ENCODE results near the gene UCK1.

The UCK1 gene

DNA sequence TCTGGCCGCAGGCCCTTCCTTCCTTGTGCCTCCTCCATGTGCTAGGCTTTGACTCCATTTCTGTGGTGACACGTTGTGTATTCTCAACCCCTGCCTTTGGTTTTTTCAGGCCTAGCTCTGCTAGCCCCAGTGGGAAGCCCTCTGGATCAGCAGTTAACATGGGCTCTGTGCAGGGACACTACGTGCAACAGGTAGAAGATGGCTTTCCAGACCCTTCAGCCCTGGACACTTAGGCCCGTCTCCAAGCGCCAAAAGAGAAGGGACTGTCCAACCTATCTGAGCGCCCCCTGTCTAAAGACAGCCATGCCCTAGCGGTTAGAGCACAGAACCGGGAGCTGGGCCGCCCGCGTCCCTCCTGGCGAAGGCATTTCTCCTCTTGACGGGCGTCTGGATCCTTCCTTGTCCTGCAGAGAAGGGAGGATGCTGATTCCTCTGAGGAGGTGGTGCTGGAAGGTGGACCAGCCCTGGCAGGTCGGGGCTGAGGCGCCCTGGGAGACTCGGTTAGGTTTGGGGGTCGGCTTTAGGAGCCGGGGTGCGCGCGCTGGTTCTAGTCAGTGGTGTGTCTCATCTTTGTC lies 36.7 kb downstream of the UCK1 start:
- DNase-seq: no peak

- DNase-seq: no peak
These were observed 39.0 kb downstream of the UCK1 start for GRCh38 chr9:131492070-131492469.

GRCh38 chr9:131491001-131491710 lies 39.9 kb downstream of the UCK1 start:
- no peak for DNase-seq

GRCh38 chr9:131490514-131490913 lies 40.5 kb downstream of the UCK1 start:
- DNase-seq: no peak

- DNase-seq: no peak
These were observed 43.4 kb downstream of the UCK1 start for GRCh38 chr9:131487621-131488031.

DNA sequence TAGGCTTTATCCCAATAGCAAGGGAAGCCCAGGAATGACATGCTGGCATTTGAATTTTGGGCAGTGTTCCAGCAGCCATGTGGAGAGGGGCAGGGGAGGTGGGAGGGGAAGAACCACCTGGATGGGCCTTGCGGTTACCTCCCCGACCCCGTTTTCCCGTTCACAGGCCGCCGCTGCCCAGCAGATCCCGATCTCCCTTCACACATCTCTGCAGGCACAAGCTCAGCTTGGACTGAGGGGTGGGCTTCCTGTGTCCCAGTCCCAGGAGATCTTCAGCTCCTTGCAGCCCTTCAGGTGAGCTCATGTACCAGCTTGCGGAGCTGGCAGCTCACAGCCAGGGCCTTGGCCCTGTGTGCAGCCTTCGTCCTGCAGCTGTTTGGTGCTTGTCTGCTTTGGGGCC lies 44.1 kb downstream of the UCK1 start:
- DNase-seq: no peak

DNA sequence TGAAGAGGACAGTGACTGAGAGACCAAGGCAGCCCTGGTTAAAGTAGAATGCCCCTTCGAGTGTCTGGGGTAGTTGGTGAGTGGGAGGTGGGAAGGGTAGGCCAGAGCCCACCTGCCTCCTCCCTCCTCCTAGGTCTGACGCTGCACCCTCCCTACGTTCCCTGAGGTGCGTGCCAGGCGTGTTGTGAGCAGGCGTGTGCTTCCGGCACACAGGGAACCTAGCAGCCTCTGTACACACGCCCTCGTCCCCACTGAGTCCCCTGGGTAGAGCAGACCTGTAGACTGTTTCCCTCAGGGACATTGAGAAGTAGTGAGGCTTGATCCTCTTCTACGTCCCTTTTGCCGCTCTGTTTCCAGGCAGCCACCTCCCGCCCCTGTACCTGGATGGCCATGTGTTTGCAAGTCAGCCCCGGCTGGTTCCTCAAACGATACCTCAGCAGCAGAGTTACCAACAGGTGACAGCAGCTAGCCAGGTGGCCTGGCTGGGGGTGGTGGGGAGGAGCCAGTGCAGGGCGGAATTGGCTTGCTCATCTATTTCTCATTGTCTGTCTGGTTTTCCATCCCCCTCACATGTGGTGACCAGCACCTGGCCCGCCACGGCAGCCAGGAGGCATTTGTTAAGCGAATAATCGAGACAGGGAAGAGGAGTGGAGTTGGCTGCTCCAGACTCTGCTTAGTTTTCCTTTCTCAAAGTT lies 45.2 kb downstream of the UCK1 start:
- no peak for DNase-seq

DNA sequence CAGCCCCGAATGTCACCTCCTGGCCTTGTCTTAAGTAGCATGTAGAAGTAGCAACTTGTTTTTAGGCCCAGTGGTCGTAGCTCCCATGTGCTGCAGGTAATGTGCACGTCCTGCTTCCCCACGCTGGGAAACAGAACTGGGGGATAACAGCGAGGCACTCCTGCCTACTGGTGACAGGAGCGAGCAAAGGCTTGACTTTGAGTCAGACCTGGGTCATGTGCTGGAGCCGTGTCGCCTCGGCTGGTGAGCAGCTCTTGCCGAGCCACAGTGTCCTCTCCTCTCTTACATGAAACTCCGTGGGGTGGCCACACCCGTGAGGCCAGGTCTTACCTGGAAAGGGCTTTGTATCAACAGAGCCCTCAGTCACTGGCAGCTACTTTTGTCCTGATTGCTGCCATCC lies 45.9 kb downstream of the UCK1 start:
- no peak for DNase-seq

- DNase-seq: no peak
These were observed 46.4 kb downstream of the UCK1 start for GRCh38 chr9:131484560-131485185.

- no peak for DNase-seq
These were observed 47.0 kb downstream of the UCK1 start for GRCh38 chr9:131484051-131484445.

DNA sequence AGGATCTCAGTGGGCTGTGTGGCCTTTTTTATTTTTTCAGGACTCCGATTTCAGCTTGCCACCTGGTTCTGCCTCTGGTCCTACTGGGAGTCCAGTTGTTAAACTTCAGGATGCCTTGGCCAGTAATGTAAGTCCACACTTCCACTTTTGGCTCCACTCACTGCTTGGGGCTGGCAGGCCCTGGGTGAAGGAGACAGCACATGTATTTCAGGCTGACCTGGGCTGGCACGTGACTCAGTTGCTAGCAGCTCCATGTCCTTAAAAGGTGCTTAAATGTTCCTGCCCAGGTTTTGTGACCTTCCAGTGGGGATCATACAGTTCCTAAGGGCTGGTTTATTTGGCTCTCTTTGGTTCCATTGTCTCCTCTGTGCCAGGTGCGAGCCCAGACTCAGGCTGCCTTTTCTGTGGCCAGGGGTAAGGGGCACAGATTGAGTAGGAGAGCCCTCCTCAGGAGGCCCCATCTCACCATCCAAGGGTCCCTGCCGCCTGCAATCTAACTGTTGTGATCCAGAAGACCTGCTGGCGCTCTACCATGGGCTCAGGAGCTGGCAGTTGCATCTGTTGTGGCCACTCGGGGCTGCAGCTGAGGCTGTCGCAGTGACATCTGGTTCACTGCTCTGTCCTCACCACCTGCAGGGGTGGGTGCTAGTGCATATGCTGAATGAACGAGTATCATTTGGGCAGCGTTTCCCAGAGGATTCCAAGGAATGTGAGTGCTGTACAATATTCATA lies 47.6 kb downstream of the UCK1 start:
- DNase-seq: no peak

DNA sequence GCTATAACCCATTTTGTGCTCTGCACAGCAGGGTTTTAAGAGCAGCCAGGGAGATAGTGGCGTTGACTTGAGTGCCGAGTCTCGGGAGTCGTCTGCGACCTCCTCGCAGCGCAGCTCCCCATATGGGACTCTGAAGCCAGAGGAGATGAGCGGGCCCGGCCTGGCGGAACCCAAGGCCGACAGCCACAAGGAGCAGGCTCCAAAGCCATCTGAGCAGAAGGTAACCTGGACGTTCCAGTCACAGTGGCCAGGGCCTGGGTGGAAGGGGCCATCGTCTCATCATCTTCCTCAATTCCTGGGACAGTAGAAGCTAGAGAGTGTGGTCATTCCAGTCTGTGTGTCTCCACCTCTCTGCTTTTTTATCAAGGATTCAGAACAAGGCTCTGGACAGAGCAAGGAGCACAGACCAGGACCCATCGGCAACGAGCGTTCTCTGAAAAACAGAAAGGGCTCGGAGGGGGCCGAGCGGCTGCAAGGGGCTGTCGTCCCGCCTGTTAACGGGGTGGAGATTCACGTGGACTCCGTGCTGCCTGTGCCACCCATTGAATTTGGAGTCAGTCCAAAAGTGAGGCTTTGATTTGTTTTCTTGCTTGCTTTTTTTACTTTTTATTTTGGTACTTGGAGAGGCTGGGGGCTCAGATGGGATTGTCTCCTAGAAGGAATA lies 48.6 kb downstream of the UCK1 start:
- DNase-seq: no peak

DNA sequence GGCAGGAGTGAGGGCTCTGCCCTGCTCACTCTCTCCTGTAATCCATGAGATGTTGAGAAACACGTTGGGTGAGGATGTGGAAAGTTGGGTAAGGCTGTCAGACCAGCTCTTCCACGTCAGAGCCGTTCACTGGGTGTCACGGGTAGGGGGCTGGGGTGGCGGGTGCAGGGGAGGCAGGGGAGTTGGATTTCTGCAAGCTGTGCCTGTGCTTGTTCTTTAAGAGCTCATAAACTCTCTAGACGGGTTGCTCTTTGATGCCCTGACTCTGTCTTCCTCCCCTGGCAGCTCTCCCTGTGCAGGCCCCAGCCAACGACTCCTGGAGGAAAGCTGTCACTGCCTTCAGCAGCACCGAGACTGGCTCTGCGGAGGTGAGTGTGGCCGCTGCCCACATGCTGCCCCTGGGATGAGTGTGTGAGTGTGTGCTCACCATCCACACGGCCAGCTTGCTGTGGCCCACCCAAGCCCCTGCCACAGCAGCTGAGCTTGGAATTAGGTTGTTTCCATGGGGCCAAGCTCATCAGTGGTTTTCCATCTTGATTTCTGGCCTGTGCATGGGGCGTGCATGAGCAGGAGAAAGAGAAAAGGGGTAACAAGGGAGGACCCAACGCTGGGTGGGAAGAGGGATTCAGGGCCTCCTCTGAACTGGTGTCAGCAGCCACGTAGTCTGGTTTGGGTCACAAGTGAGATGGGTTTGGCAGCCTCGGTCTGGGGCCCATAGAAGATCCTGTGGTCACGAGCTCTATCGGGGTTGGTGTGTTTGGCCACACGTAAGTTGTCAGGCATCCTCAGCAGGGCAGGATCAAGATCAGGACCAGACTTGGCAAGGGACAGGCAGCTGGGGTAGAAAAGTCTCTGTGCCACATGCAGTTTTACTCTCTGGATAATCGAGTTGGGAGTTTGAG lies 49.4 kb downstream of the UCK1 start:
- no peak for DNase-seq

GRCh38 chr9:131480258-131480657 lies 50.8 kb downstream of the UCK1 start:
- no peak for DNase-seq

GRCh38 chr9:131478911-131479310 lies 52.2 kb downstream of the UCK1 start:
- no peak for DNase-seq

GRCh38 chr9:131478421-131478868 lies 52.6 kb downstream of the UCK1 start:
- DNase-seq: peak; percentile 83

- DNase-seq: no peak
These were observed 53.1 kb downstream of the UCK1 start for GRCh38 chr9:131477816-131478419.

DNA sequence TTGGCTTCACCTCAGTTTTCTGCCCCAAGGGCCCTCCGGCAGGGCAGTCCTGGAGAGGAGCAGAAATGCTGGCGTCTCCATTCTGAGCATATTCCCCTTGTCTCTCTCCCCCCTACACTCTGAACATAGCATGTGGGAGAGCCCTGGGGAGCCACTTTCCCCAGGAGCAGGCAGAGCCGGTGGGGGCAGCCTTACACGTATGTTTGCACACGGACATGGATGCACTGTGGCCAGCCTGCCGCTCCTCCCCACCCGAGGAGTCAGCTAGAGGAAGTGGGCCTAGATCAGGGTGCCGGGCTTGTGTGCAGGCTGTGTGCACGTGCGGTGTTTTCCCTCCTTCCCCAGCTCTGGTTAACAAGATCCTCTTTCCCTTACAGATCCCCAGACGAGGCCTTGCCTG lies 53.7 kb downstream of the UCK1 start:
- no peak for DNase-seq

GRCh38 chr9:131476777-131477345 lies 54.2 kb downstream of the UCK1 start:
- DNase-seq: no peak

GRCh38 chr9:131475956-131476776 lies 54.9 kb downstream of the UCK1 start:
- DNase-seq: no peak
